A204.1 (cell line): ENCODE measurements around the gene RAB21.

Source experiments
- FAIRE-seq: peaks from 2 replicates; lab custom pipeline; 2012; peaks lifted over from hg19 to GRCh38; lab: Jason Lieb, UNC

The RAB21 gene, protein sequence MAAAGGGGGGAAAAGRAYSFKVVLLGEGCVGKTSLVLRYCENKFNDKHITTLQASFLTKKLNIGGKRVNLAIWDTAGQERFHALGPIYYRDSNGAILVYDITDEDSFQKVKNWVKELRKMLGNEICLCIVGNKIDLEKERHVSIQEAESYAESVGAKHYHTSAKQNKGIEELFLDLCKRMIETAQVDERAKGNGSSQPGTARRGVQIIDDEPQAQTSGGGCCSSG

DNA sequence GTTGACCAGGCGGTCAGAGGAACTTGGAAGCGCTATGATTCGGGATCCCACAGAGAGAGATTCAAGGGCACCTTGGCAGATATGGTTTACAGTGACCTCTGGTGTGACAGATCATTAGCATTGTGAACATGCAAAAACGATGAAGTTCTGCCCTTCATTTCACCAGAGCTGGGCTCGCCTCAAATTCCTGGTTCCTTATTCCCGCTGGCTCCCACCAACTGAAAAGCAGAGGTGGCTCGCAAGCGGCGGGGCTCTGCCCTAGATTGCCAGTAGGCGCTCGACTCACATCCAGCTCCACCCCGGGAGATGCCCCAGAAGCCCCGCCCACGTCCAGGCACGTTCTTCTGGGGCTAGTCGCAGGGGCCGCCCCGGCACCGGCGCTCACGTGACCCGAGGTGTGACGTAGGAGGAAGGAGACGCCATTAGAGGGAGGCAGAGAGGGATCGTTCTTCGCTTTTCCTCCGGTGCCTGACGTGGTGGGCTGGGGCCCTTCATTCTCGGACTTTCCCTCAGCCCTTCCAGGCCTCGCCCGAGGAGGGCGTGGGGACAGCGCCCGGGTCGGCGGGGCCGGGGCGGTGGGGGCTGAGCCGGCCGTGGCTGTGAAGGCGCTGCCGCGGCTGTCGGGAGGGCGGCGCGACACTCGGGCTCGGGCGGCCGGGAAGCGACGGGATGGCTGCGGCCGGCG, at the start of gene RAB21:
Gene RAB21, plus strand, starts transcription at position 403 of the 685 bp plus-strand sequence. Its CDS starts 267 bp downstream, at position 670.
- FAIRE-seq = peak; percentile 80

DNA sequence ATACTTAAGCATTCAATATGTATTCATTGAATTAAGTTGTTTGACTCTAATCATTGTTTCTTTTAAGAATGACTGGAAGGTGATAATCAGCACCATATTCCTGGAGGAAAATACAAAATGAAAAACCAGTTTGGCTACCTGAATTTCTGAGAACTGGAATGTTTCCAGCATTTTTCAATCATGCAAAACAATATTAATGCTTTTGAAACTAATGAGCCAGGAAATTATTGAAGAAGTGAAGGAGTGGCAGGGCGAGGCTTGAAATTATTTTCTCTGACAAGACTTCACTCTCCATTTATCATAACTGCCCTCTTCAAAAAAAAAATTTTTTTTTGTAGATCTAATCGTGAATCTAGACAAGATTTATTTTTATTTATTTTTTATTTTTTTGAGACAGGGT, 49.7 kb upstream of the RAB21 start:
- no peak for FAIRE-seq

DNA sequence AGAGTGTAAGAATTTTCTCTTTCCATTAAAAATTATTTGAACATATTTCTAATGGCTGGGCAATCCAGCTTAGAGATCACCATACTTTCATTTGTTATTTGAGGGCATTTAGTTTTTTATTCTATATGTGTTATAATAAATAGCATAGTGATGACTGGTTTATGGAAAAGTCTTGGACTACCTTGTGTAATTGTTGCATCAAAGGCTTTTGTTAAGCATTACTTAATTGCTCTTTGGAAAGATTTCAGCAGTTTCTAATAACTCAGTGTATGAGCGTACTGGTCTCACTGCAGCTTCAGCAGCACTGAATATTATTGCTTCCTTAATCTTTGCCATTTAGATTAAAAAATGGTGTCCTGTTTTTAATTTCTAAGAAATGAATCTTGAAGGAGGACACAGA, 46.0 kb upstream of the RAB21 start:
- no peak for FAIRE-seq

DNA sequence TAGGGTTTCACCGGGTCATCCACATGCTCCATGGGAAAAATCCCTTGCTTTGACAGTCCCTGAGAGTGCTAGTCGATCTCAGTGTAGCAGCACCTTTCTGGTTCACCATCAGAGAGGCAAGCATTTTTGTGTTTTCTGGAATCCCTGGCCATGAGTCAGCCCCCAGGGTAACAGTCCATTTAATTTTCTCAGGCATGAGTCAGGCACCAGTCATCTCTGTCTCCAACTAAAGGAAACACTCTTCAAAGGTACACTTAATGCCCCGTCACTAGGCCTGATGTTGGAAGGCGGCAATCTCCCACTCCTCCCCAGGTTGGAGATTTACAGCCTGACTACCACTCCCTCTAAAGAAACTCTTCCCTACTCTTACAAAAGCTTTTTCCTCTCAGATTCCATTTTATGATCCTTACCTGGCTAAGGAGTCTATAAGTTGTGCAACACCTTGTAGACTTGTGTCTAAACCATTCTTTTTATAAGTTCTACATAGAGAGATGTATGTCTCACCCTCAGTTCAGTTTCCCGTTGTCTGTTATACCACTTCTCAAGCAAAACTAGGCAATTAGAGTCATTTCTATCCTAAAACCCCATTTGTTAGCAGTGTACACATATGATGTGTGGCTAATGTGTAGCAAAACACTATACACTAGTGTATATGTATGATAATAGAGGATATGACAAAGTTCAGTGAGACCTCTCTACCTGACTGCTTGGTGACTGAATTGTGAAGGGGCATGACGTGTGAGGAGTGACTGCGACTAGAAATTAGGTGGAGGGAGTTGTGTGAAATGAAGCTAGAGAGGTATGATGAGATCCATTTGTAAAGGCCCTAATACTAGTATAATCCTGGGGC, 44.2 kb upstream of the RAB21 start:
- no peak for FAIRE-seq

DNA sequence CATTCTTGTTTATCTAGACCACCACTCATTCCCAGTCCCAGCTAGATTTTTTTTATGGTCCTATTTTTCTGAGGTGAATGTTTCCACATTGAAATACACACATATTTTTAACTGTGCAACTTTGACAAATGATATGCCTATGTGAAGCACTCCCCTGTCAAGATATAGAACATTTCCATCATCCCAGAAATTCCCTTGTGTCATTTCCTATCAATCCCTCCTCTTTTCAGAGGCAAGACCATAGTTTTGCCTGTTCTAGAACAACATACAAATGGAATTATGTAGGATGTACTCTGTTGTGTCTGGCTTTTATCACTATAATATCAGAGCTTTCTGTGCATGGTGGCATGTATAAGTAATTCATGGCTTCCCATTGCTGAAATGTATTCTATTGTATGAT, 36.1 kb upstream of the RAB21 start:
- no peak for FAIRE-seq

DNA sequence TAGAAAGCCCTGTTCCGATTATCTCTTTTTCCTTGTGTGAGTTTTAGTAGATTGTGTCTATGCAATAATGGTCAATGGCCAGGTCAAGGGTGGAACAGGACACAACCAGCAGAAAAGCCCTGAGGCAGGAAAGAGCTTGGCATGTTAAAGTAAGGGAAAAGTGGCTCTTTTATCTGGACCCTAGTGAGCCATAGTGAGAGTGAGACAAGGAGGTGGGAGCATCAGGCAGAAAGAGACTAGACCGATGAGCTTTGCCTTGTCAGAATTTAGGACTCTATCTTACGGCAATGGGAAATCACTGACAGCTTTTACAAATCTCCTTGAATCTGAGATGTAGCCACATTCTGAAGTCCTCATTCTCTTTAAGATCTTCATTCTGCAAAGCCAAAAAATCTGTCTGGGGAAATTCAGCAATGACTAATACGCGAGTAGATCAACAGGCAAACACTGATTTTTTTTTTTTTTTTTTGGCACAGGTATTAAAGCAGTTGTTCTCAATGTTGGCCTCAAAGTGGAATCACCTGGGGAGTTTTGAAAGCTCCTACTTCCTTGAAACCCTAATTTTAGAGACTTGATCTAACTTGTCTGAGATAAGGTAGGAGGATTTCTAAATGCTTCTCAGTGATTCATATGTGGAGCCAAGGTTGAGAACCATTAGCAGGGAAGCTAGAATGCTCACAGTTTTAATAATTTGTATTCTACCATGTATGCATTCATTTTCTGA, 34.9 kb upstream of the RAB21 start:
- FAIRE-seq = no peak

DNA sequence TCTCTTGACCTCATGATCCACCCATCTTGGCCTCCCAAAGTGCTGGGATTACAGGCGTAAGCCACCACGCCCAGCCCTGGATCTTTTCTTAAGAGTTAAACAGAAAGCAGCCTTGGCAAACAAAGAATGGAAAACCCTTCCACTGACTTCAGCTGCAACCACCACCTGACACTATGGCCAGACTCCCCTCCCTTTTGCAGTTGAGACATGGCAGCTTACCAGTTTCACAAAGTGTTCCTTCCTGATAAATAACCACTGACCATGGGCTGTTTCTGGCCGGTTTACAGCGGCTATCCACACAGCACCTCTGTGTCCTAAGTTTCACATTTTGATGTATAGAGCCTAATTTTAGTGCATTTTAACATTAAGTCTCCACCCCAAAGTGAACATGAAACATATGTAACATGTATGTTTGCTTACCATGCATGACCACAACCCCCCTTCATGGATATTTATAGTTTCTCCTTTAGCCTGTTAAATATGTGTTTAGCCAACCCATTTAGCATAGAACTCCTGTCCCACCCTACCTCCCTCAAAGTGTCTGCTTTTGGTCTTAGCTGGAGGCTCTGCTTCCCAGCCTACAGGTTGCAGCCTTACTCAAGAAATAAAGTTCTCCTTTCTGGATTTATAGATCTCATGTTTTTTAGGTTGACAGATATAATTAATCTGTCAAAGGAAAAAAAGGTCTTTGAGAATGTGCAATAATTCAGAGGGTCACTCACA, 32.7 kb upstream of the RAB21 start:
- FAIRE-seq = no peak

DNA sequence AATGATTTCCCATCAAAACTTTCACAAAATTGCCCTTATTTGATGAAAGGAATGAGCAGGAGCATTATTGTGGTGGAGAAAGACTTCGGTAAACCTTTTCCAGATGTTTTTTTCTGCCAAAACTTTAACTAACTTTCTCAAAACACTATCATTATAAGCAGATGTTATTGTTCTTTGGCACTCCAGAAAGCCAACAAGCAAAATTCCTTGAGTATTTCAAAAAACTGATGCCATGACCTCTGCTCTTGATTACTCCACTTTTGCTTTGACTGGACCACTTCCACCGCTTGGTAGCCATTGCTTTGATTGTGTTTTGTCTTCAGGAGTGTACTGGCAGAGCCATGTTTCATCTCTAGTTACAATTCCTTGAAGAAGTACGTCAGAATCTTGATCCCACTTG, 29.7 kb upstream of the RAB21 start:
- FAIRE-seq = no peak

DNA sequence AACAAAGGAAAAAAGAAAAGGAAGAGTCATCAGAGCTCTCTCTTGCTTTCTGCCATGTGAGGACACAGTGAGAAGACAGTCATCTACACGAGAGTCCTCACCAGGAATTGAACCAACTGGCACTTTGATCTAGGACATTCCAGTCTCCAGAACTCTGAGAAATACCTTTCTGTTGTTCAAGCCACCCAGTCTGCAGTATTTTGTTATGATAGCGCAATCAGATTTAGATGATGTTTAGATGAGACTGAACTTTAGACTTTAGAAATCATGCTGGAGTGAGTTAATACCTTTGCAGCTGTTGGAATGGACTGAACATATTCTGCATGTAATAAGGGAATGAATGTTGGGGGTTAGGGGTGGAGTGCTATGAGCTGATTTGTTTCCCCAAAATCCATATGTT, 28.1 kb upstream of the RAB21 start:
- no peak for FAIRE-seq

DNA sequence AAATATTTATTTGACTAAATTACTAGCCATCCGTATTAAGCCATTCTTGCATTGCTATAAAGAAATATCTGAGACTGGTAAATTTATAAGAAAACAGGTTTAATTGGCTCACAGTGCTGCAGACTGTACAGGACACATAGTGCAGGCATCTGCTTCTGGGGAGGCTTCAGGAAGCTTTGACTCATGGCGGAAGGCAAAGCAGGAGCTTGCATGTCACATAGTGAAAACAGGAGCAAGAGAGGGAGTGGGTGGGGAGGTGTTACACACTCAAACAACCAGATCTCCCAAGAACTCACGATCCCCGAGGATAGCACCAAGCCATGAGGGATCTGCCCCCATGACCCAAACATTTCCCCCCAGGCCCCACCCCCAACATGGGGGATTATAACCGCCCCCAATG, 26.7 kb upstream of the RAB21 start:
- FAIRE-seq = no peak

DNA sequence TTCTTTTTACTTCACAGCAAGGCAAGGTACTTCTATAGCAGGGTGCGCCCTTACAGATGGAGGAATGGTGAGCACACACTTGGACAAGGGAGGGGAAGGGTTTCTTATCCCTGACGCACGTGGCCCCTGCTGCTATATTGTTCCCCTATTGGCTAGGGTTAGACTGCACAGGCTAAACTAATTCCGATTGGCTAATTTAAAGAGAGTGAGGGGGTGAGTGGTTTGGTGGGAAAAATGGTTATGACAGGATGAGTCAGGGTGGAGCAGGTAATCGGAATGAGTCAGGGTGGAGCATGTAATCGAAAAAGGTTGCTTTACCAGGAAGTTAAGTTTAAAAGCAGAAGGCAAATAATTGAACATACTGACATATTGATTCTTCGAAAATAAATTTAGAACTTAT, 23.7 kb upstream of the RAB21 start:
- no peak for FAIRE-seq

DNA sequence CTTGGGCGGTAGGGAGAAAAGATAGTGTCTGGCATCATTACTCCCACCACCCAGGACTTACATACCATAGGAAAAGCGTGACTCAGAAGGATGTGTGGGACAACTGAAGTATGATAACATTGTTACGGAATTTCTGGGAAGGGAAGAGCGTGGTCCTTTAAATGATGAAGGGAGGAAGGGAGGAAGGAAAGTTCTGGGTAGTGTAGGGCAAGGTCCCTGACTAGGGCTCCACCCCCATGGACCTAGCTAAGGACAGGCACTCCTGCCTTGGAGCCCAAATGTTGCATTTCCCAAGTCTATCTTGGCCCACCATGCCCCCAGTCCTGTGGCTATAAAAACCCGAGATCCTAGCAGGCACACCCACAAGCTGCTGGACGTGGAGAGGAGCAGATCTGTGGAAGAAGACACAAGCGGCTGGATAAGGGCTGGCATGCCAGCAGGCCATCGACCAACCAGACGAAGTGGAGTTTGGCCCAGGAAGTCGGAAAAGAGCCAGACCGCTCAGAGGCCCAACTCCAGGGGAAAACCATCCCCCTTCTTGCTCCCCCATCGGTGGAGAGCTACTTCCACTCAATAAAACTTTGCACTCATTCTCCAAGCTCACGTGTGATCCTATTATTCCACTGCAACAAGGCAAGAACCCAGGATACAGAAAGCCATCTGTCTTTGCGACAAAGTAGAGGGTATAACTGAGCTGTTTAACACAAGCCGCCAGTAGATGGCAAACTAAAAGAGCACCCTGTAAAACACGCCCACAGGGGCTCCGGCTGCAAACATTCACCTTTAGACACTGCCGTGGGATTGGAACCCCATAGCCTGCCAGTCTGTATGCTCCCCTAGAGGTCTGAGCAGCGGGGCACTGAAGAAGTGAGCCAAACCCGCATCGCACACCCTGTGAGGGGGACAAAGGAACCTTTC, 23.0 kb upstream of the RAB21 start:
- FAIRE-seq = no peak

DNA sequence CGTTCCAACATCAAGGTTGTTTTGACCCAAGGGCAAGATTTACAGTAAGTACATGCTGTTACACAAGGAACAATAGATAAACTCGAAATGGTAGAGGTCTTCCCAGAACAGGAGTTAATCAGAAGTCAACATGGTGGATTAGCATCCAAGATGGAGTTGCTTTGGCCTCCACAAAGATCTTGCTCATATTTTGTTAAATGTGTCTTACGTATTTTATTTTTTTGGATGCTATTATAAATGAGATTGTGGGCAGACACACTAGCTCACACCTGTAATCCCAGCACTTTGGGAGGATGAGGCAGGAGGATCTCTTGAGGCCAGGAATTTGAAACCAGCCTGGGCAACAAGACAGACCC, 22.3 kb upstream of the RAB21 start:
- FAIRE-seq = no peak

DNA sequence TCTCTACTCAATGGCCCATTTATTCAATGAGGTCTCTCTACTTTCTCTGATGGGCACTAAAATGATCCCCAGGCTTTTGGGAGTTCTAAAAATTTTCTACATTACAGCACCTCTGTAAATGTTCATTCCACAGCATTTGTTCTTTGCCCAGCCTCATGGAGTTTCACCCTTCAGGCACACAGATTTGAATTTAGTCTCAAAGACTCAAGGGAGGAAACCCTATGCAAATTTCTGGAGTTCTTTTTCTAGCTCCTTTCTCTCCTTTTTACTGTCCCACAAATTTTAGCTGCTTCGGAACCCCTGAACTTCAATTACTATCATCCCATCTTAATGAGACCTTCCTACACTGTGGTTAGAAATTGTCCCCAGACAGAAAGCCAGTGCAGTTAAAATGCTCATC, 17.5 kb upstream of the RAB21 start:
- FAIRE-seq = no peak

DNA sequence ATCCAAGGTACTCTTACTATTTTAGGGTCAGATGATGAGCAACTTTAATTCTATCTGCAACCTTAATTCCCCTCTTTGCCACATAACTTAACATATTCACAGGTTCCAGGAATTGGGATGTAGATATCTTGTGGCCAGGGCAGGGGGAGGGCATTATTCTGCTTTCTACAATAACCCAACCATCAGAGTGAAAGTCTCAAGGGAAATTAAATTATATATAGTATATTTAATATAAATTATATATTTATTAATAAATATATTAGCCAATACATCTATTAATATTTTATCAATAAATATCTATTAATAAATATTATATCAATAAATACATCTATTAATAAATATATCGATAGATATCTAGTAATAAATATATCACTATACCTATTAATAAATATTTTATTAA, 11.7 kb upstream of the RAB21 start:
- FAIRE-seq = no peak

DNA sequence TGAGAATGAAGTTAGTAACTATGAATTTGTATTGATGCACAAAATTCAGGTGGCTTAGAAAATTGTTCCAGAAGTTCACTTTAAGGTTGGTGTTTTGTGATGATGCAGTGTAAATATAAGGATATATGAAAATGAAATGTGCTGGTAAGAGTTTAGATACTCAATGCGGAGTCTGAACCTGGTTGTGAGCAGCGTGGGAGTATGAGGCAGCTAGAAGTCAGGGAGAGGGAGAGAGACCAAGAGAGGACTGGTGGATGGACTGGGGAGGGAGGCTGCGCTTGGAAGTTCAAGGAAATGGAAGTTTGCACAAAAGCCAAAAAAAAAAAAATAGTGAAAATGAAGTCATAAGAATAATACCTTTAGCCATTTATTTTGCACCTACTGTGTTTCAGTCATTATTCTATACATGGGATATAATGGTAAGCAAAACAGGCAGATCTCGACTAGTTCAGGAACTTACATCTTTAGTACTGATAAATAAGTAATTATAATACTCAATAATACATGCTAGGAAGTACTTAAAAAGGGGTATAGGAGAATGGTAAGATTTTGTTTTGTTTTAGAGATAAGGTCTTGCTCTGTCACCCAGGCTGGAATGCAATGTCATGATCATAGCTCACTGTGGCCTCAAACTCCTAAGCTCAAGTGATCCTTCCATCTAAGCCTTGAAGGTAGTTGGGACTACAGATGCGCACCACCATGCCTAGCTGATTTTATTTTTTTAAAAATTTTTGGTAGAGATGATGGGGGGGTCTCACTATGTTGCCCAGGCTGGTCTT, 10.0 kb upstream of the RAB21 start:
- no peak for FAIRE-seq

DNA sequence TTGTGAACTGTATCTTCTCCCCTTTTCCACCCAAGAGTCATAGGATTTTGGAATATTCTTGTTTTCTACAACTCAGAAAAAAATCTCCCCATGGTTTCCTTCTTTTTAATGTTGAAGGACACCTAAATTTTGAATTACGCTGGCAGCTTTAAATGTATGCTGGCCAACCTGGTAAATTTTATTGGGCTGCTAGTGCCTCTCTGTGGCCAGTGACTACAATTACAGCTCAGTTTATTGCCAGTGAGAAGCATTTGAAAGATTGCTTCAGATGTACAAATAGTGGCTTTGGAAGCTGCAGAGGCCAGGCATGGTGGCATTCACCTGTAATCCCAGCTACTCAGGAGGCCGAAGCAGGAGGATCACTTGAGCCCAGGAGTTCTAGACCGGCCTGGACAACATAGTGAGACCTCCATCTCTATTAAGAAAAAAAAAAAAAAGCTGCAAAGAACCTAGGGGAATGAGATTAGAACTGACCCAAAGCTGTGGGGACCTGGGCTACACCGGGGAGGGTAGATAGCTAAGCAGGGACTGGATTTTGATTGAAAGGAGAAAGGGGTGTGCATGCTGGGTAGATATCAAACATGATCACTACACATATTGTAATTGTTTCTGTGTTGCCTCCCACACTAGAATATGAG, 7.6 kb upstream of the RAB21 start:
- peak; percentile 97 for FAIRE-seq

DNA sequence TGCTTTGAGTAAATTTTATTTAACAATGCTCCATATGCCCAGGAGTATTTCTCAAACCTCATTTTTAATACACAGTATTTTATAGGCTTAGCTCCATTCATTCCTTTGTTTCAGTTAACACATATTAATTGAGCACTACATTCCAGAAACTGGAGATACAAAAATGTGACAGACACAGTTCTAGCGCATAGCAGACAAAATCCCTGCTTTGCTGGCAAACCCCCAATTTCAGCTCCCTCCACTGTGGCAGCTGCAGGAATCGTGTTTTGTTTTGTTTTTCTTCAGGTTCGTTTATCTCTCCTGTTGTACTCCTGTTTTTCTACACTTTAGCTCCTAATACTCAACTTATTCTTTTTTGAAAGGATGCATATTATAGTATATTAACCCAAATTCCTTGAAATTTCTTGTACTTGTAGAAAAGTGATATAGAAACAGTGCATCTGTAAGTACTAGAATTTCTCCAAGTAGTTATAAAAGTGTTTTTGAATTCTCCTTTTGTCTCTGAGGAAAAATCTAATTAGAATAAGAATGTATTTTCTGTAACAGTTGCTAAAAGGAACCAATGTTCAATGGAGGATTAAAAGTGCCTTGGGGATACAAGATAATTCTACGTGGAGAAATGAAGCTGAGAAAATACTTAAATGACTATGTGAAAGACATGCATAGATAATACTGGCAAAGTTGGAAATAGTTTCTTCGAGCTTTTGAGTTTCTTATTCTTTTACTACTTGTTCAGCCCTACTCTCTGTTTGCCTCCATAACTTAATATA, 6.4 kb upstream of the RAB21 start:
- FAIRE-seq = no peak

DNA sequence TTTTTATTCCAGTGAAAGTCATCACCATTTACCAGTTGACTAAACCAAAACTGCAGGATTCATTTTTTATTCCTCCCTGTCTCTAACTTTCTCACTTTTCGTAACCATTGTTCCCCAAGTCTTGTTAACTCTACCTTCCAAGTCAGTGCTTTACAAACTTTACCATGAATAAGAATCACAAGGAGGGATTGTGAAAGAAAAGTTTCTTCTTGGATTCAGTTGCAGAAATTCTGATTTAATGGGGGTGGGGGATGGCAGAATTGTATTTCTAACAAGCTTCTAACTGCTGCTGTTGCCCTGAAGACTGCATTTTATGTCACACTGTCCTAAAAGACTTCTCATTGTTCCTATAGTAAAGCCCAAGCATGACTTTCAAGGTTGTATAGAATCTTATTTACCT, 5.0 kb upstream of the RAB21 start:
- FAIRE-seq = no peak
